ENCODE measurements around the gene ATXN3.

The ATXN3 gene

DNA sequence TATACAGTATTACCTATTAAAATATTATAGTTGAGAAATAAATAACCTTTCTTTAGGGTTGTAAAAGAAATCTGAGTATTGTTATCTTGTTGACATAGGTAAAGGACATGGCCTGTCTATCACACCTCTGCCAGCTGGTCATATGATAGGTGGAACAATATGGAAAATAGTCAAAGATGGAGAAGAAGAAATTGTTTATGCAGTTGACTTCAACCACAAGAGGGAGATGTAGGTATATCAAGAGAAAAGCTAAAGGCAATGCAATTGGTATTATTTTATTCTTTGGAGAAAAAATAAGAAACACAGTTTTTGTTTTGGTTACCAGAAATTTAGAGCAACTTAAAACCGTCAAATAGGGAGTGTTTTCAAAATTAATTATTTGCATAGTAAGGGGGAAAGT lies 28.9 kb upstream of the ATXN3 start:
- no peak for DNase-seq (ENCODE audit: low read depth, low spot score)
- ChIA-PET CTCF (interaction anchor here (0.7 to 4.3 kb wide), 36 partner anchors 9 to 648 kb away, joined by 3 to 56 read pairs (median 4); partner anchors contain the start of genes CPSF2 and NDUFB1), POLR2A (interaction anchor here (2.8 kb wide), 1 partner anchor 14 kb away, joined by 10 read pairs; the partner anchor contains the start of genes CPSF2 and NDUFB1)
- peak; percentile 33 for TF ChIP-seq CTCF (IDR thresholded peaks at IDR 0.05; ENCODE audit: insufficient read depth, low read length, missing control alignments)
- H3K4me3 ChIP-seq (ENCODE audit: low read depth, low read length), result no peak overlapping the region

DNA sequence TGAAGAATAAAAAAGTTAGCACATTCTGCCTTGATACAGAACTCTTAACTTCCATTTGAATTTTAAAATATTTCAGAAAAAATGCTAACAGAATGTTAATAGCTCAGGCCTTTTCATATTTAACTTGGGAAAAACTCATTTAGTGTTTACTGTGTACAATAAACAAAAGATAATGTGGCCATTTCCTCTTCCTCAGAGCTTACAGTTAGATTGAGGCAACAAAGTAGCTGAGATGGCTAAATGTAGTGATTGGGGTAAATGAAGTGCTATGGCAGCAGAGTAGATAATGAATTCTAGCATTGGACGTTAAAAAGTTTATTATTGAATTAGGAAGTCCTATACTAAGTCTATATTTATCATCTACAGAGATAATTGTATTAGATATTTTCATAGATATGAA lies 28.1 kb upstream of the ATXN3 start:
- no peak for DNase-seq (ENCODE audit: low read depth, low spot score)
- no peak for TF ChIP-seq CTCF (IDR thresholded peaks at IDR 0.05; ENCODE audit: insufficient read depth, low read length, missing control alignments)
- H3K4me3 ChIP-seq (ENCODE audit: low read depth, low read length), result no peak overlapping the region
- ChIA-PET POLR2A (interaction anchor here (2.8 kb wide), 1 partner anchor 13 kb away, joined by 10 read pairs; the partner anchor contains the start of genes CPSF2 and NDUFB1), CTCF (interaction anchor here (0.7 to 4.3 kb wide), 30 partner anchors 10 to 649 kb away, joined by 3 to 56 read pairs (median 5); partner anchors contain the start of genes CPSF2 and NDUFB1)

GRCh38 chr14:92122761-92123160 lies 16.4 kb upstream of the ATXN3 start:
- DNase-seq (ENCODE audit: low read depth, low spot score), result no peak
- TF ChIP-seq CTCF (IDR thresholded peaks at IDR 0.05; ENCODE audit: insufficient read depth, low read length, missing control alignments), result no peak
- ChIA-PET POLR2A (interaction anchor here (0.5 to 2.5 kb wide), 2 partner anchors 12 to 1070 kb away, joined by 3 to 10 read pairs; no protein-coding TSS in a partner anchor), CTCF (interaction anchor here (0.7 to 11.2 kb wide), 6 partner anchors 8 to 559 kb away, joined by 3 to 164 read pairs (median 4); partner anchors contain the start of gene ATXN3)
- peak overlapping the region; percentile 98 for H3K4me3 ChIP-seq (ENCODE audit: low read depth, low read length)

- POLR2A ChIA-PET, result interaction anchor here (0.6 to 2.5 kb wide), 4 partner anchors 12 to 626 kb away, joined by 3 to 10 read pairs (median 4); partner anchors contain the start of gene LGMN
- DNase-seq (ENCODE audit: low read depth, low spot score), result no peak
- CTCF ChIA-PET, result interaction anchor here (0.7 to 11.2 kb wide), 7 partner anchors 9 to 568 kb away, joined by 3 to 164 read pairs (median 4); partner anchors contain the start of gene ATXN3
- peak overlapping the region; percentile 98 for H3K4me3 ChIP-seq (ENCODE audit: low read depth, low read length)
- no peak for TF ChIP-seq CTCF (IDR thresholded peaks at IDR 0.05; ENCODE audit: insufficient read depth, low read length, missing control alignments)
Measured at GRCh38 chr14:92122351-92122677, 15.9 kb upstream of the ATXN3 start.

- POLR2A ChIA-PET, result interaction anchor here (0.6 to 2.5 kb wide), 9 partner anchors 12 to 1675 kb away, joined by 3 to 14 read pairs (median 5); partner anchors contain the start of genes ATXN3, LGMN and TRIP11
- no peak for TF ChIP-seq CTCF (IDR thresholded peaks at IDR 0.05; ENCODE audit: insufficient read depth, low read length, missing control alignments)
- DNase-seq (ENCODE audit: low read depth, low spot score), result no peak
- CTCF ChIA-PET, result interaction anchor here (0.6 to 11.2 kb wide), 7 partner anchors 9 to 568 kb away, joined by 3 to 164 read pairs (median 4); partner anchors contain the start of gene ATXN3
- H3K4me3 ChIP-seq (ENCODE audit: low read depth, low read length), result peak within 1 kb of the TSS; percentile 98
Measured at GRCh38 chr14:92121670-92122350, 15.4 kb upstream of the ATXN3 start, which contains the start of the genes CPSF2 and NDUFB1. TSS of gene CPSF2 (plus strand) at chr14:92121969. CDS start at chr14:92130985, 9,016 bp downstream. TSS of gene NDUFB1 (minus strand) at chr14:92121706. CDS start at chr14:92117637, 4,069 bp downstream.

Measured in AG04449 (cell line).